CD4-positive, alpha-beta T cell treated with Interleukin-6 for 4 hours (primary cell): ENCODE measurements around the gene XRCC3.
"Not testable (repeated sequence)": the region's sequence is repeated elsewhere in the genome, so short reads cannot be mapped to it uniquely, and the experiment has no call there.

ENCODE experiments used
- DNase-seq: peaks from one replicate; pipeline ENCODE4 v3.0.0-alpha.2; 2020; ENCODE audit warnings: mixed read lengths

XRCC3 gene

GRCh38 chr14:103705118-103705503, 10.1 kb downstream of the XRCC3 start:
- no peak for DNase-seq

DNA sequence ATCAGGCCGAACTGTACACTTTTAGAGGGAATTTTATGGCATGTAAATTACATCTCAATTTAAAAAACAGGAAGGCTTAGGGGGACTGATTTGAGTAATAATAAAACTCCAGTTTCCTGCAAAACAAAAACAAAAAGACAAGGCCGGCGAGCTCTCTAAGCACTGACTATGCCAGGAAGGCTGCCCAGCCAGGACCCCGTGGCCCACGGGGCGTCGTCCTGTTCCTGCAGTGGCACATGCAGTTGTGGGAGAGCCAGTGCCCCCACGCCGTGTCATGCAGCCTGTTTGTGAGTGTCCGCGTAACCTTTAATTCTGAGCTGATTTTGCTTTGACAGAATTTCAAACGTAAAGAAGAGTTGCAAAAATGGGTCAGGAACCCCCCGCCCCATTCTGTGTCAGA, 10.5 kb downstream of the XRCC3 start:
- no peak for DNase-seq

DNA sequence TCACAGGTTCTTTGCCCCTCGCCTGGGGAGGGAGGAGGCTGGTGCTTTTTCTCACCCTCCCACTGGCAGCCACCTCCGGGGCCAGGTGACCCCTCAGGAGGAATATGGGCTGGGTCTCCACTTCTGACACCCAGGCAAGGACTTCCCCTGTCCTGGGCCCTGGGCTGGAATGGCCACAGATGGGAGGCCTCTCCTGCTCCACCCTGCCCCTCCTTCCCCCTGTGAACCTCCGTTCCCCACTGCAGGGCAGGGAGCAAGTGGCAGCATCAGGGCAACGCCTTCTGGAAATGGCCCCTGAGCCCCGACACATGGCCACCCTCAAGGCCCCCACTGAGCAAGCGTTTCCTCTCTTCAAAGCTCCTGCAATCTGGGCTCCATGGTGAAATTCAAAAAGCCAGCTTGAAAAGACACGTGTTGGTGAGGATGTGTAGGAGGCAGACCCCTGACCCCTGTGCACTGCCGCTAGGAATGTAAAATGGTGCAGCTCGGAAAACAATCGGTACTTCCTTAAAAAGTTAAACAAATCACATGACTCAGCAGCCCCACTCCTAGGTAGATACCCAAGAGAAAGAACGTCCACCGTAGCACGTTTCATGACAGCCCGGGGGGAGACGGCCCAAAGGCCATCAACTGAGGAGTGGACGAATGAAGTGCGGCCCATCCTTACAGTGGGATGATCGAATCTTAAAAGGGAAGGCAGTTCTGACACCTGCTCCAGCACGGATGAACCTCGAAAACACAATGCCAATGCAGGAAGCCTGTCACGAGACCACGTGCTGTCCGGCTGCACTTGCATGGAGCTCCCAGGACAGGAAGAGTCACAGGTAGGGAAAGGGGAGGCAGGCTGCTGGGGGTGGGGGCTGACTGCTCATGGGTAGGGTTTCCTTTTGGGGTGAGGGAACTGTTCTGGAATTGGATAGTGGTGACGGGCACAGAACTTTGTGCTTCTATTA, 11.5 kb downstream of the XRCC3 start:
- no peak for DNase-seq

DNA sequence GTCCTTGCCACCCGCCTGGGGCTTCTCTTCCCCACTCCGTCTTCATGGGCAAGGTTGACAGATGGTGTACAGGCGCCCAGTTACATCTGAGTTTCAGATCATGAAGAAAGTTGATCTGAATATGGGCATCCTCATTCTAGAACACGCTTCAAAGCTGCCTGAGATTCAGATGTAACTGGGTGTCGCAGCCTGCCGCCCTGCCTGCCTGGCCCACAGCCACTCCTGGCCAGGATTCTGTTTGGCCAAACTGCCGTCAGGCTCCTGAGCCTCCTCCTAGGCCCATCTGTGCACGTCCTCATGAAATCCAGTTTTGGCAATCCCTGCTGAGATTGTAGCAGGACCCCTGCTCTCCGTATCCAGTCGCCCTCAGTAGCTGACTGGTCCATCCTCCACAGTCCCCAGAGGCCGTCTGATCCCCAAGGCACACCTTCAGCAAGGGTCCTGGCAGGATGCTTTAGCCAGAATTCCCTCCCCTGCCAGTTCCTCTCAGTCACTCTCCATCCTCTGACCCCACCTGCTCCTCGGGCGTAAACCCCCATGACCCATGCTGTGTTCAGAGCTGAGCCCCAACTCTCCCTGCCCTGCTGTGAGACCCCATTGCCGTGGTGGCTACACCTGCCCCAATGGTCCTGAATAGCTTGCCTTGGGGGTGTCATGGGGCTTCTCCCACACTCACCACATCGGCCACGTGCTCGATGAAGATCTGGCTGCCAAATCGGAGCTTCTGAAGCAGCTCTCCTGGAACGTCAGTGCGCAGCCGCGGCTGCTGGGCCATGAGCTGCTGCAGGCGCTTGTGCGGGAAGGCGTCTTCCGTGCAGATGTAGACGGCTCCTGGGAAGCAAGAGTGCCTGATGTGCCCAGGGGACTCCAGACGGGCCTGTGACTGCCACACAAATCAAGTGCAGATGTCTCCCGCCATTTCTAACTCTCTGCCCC, 12.5 kb downstream of the XRCC3 start:
- no peak for DNase-seq

DNA sequence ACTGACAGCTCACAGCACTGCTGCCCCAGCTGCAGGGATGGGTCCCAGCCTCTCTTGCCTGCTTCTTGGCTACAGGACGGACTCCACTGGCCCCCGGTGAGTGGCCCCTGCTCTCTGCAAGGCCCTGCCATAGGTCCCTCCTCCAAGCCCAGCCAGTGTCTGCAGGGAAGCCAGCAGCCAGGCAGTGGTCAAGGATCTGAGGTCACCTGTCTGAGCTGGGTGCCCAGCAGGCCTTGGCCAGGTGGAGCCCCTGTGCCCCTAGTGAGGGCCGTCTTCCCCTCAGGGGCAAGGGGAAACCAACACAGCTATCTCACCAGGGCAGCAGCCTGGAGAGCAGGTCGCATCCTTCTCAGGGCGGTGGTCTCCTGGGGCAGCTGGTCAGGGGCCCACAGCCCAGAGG, 13.2 kb downstream of the XRCC3 start:
- DNase-seq = no peak

DNA sequence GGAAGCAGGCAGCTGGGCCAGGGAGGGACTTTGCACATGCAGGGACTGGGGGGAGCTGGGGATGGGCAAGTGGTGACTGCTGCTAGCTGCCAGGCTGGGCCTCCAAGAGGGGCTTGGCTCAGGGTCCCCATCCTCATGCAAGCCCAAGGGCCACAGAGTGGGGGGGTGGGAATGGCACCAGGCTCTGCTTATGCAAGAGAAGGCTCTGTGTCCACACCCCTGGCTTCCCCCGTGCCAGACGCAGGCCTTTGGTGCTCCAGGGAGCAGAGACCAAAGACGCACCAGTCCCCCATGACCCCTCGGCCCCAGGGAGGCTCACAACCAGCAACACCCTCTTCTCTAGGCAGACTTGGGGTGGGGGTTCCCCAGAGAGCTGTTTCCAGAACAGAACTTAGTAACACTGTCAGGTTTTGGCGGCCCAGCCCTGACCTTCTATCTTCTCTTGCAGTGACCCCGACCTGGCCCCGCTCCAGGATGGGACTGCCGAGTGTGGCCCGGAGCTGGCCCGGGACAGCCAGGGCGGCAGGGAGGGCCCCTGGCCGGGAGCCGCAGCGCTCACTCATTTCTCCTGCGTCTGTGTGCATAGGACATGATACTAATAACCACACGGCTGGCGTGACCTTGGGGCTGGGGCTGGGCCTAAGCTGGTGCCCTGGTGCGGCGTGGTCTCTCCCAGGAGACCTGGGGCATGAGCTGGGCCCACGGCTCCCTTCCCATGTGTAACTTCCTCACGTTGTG, 14.3 kb downstream of the XRCC3 start:
- no peak for DNase-seq

- no peak for DNase-seq
Observed at GRCh38 chr14:103699901-103700752, 15.1 kb downstream of the XRCC3 start.

GRCh38 chr14:103699261-103699661, 16.0 kb downstream of the XRCC3 start:
- no peak for DNase-seq

DNA sequence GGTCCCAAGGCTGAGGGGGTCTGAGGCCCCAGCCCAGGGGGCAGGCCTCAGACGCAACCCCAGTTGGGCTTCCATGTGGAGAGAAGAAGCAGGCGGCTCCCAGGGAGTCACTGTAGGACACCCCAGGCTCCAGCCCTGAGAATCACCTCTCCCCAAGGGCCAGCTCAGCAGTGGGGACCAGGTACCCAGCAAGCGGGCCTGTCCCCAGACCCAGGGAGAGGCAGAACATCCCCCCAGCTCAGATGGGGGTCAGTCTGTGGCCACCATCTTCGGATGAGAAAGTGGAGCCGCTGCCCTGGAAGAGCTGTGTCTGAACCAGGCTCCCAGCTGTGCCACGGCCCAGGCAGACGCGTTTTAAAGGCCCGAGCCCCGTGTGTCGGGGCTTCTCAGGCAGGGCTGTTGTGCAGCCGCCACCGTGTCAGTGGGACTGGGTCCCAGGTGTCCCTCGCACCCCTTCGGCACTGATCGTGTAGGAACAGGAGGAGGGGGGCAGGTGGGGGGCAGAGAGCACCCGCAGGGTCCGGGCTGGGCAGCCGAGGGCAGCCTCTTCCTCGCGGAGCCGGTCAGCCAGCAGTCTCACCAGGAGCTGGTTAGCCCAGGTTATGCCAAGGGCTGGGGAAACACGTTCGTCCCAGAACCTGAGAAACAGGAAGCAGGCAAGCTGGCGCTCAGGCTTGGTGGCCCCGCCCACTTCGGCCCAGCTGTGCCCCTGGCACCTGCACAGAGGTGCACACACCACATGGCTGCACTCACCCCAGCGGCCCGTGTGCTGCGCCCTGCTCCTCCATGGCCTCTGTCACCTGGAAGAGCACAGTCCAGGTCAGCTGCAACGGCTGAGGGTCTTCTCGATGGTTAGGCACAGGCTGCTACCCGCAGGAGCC, 16.6 kb downstream of the XRCC3 start:
- no peak for DNase-seq

DNA sequence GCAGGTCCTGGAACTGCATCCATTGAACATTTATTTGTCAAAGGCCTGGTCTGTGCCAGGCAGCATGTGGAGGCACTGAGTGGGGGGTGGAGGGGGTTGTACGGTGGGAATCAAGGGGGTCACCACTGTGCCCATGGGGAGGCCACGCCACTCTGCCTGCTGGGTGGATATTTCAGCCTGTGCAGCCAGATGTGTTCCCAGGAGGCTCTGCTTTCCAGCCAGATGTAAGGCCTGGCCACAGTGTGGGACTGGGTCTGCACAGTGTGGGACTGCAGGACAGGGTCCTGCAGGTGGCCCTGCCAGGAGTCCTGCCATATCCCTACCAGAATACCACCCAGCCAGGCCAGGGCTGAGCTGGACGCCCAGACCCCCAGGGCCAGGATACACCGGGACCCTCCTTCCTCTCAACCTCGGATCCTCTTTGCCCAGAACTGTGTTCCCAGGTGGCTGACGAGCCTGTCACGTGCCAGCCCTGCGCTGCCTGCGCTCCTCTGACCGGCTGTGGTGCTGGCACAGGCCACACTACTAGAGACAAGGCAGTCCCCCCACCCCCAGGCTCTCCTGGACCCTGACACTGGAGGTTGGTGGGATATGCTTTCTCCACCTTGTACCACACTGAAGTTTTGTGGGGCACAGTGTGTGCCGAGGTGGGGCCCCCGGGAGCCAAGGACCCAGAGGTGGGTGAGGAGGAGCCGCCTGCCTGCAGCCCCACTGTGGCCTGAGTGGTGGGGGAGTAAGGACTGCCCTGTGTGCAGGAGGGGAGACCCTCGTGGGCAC, 17.5 kb downstream of the XRCC3 start:
- no peak for DNase-seq

DNA sequence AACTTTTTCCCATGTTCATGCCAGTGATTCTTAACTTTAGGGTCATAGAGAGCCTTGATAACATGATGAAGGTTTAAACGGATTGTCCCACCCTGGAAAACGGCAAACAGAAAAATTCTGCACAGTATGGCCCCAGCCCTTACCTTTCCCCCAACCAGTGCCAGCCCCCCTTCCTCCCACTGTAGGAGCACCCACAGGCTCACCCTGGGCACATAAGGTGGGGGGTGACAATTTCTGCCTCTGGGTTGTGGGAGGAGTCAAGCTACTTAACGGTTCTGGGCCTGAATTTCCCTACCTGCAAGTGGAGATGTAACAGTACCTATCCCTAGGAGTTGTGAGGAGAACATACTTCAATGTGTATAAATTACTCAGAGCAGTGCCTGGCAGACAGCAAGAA, 18.0 kb downstream of the XRCC3 start:
- no peak for DNase-seq

DNA sequence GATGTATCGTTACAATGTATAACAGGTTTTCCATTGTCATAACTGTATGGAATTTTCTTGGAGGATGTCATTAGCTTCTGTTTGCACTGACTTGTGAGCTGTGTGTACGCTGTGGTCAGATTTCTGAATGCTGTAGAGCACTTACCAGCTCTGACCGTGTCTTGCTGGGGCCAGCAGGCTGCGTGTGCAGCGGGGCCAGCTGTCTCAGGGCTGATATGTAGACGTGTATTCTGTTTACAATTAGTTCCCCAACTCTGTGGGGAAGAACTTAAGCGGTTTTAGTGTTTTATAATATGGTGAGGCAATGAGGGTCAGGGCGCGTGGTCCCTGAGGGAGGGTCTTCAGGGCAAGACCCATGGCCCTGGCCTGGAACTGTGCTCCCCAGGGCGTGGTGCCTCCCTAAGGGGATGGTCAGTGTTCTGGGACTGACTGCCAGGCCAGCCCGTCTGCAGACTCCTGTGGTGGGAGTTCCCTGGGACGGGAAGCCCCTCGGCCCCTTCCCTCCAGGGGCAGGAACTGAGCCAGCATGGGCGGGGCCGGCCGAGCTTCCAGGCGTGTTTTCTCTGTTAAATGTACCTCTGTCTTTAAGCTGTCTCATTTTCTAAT, 18.7 kb downstream of the XRCC3 start:
- no peak for DNase-seq

- DNase-seq = no peak
Observed at GRCh38 chr14:103696070-103696402, 19.2 kb downstream of the XRCC3 start.

GRCh38 chr14:103695296-103696069, 19.8 kb downstream of the XRCC3 start:
- no peak for DNase-seq

DNA sequence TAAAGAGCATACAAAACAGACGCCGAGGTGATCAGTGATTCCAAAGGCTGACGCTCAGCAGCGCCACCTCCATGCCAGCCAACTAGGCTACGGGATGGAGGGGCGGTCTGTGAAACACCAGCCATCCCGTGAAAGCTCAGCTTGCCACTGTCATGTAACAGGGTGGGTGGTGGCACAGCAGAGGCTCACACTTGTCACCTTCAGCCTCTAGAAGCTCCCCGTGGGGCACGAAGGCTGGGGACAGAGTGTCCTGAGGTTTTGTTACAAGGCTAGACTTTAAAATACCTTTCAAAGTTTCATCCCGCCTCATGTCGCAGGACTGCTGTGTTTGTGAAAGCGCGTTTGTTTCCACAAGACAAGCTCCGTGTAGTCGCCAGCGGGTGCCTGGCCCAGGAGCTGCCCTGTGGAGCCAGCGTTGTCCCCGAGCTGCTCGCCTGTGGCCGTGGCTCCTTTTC, 20.7 kb downstream of the XRCC3 start:
- no peak for DNase-seq

DNA sequence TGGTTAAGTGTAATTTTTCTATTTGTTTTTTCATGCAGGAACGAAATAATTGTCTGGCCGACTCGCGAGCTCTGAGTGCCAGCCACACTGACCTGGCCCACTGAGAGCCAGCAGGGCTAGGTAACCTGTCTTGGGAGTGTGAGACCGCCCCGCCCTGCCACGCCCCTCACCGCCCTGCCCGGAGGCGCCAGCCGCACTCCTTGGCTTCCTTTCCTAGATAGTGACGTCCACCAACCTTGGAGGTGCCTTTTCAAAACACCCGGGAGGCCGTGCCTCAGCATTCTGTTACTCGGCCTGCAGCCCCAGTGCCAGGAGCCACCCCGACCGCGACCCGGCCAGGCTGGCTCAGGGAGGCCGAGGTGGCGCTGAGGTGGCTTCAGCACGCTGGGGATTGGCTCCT, 21.7 kb downstream of the XRCC3 start:
- DNase-seq = no peak

DNA sequence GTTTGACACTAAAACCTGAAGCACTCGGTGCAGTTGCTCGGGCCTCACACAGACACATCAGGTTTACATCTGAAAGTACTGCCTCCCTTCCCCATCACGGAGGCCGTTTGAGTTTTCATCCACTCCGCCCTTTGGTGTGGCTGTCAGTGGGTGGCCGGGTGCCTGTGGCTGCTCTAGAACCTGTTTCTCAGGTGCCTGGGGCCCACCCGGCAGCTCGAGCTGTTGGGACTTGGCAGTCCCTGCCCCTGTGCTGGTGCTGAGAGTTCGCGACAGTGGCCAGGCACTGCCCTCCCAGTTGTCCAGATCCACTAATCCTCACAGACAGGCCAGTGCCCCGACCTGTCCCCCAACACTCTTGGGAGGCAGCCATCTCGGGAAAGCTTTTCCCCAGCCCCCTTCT, 22.4 kb downstream of the XRCC3 start:
- DNase-seq = no peak

- no peak for DNase-seq
Observed at GRCh38 chr14:103692159-103692558, 23.1 kb downstream of the XRCC3 start.

DNA sequence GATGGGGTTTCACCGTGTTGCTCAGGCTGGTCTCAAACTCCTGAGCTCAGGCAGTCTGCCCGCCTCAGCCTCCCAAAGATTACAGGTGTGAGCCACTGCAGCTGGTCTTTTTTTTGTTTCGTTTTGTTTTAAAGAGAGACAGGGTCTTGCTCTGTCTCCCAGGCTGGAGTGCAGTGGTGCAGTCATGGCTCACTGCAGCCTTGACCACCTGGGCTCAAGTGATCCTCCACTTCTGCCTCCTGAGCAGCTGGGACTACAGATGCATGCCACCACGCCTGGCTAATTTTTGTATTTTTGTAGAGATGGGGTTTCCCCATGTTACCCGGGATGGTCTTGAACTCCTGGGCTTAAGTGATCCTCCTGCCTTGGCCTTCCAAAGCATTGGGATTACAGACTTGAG, 23.6 kb downstream of the XRCC3 start:
- not testable (repeated sequence) for DNase-seq
